HG02981 (cell line): ENCODE data around the gene MRPL54.

Source experiments
- ATAC-seq: cut with Tn5 transposase; IDR thresholded peaks from one replicate; pipeline ENCODE4 v1.9.1; 2021; ENCODE audit warnings: mild to moderate bottlenecking, moderate library complexity; ENCODE audit not compliant: unreplicated experiment

The MRPL54 gene

GRCh38 chr19:3784607-3785450 is 22.3 kb downstream of the MRPL54 start:
- ATAC-seq, result no peak

GRCh38 chr19:3785451-3785937 is 23.0 kb downstream of the MRPL54 start:
- ATAC-seq, result no peak

GRCh38 chr19:3785938-3786824 is 23.7 kb downstream of the MRPL54 start, which contains the start of gene MATK:
MATK (minus strand) TSS chr19:3786381; CDS start chr19:3785135, 1,246 bp downstream.
- ATAC-seq, result no peak

GRCh38 chr19:3788996-3789778 is 26.7 kb downstream of the MRPL54 start:
- no peak for ATAC-seq

GRCh38 chr19:3790209-3790734 is 27.8 kb downstream of the MRPL54 start:
- ATAC-seq, result no peak

GRCh38 chr19:3790941-3791340 is 28.5 kb downstream of the MRPL54 start:
- ATAC-seq, result no peak

- no peak for ATAC-seq
Observed at GRCh38 chr19:3792114-3792513, 29.6 kb downstream of the MRPL54 start.

GRCh38 chr19:3793799-3794198 is 31.3 kb downstream of the MRPL54 start:
- ATAC-seq, result no peak

GRCh38 chr19:3796358-3796757 is 33.9 kb downstream of the MRPL54 start:
- ATAC-seq, result no peak

- ATAC-seq, result no peak
Observed at GRCh38 chr19:3798137-3798536, 35.7 kb downstream of the MRPL54 start.

GRCh38 chr19:3800996-3801395 is 38.5 kb downstream of the MRPL54 start:
- ATAC-seq, result no peak

- ATAC-seq, result no peak
Observed at GRCh38 chr19:3801412-3802096, 39.1 kb downstream of the MRPL54 start.

GRCh38 chr19:3803114-3803888 is 40.8 kb downstream of the MRPL54 start:
- ATAC-seq, result no peak

- no peak for ATAC-seq
Observed at GRCh38 chr19:3803986-3804385, 41.5 kb downstream of the MRPL54 start.

- ATAC-seq, result no peak
Observed at GRCh38 chr19:3804429-3804828, 41.9 kb downstream of the MRPL54 start.

GRCh38 chr19:3805859-3806258 is 43.4 kb downstream of the MRPL54 start:
- ATAC-seq, result no peak

GRCh38 chr19:3807131-3807480 is 44.6 kb downstream of the MRPL54 start:
- no peak for ATAC-seq

GRCh38 chr19:3807574-3808354 is 45.3 kb downstream of the MRPL54 start:
- no peak for ATAC-seq
